GM23338 (cell line): Measurements from ENCODE around the gene LTBP2. TPM values are rescaled to one million over a fixed set of nuclear protein-coding genes. Genes with fewer than 3 reads are reported as not detected.

ENCODE experiments used
- ATAC-seq: fragments of 200-7000 bp; cut with Tn5 transposase; 3 replicates; pipeline ENCODE4 v1.9.1; 2020
- DNase-seq: peaks from one replicate; pipeline ENCODE4 v3.0.0-alpha.2; 2015; ENCODE audit warnings: low spot score
- H2AFZ ChIP-seq: fragments of 200-600 bp; sonication (generic); 2 replicates; pipeline ENCODE4 v1.8.0; 2016; ENCODE audit warnings: antibody characterized with exemption, mild to moderate bottlenecking, moderate library complexity
- H3F3A ChIP-seq: fragments of 200-600 bp; sonication (generic); replicated peaks from 2 replicates; pipeline ENCODE4 v1.8.0; 2017; ENCODE audit warnings: antibody characterized with exemption, mixed run types, low read depth
- H3K27ac ChIP-seq: fragments of 200-600 bp; sonication (generic); 2 replicates; pipeline ENCODE4 v1.6.1; 2016; ENCODE audit warnings: low read depth
- H3K27me3 ChIP-seq: fragments of 200-600 bp; sonication (generic); 2 replicates; pipeline ENCODE4 v1.8.0; 2016; ENCODE audit warnings: mild to moderate bottlenecking, mixed run types, moderate library complexity; ENCODE audit not compliant: insufficient read depth
- H3K36me3 ChIP-seq: fragments of 200-600 bp; sonication (generic); 2 replicates; pipeline ENCODE4 v1.8.0; 2016; ENCODE audit warnings: mild to moderate bottlenecking; ENCODE audit not compliant: insufficient read depth
- H3K4me1 ChIP-seq: fragments of 200-600 bp; sonication (generic); 2 replicates; pipeline ENCODE4 v1.8.0; 2016; ENCODE audit warnings: mild to moderate bottlenecking, moderate library complexity; ENCODE audit not compliant: insufficient read depth
- H3K4me2 ChIP-seq: fragments of 200-600 bp; sonication (generic); 2 replicates; pipeline ENCODE4 v1.7.1; 2017; ENCODE audit warnings: mixed run types
- H3K4me3 ChIP-seq: fragments of 200-600 bp; sonication (generic); 2 replicates; pipeline ENCODE4 v1.6.1; 2016; ENCODE audit warnings: mixed run types
- H3K79me2 ChIP-seq: fragments of 200-600 bp; sonication (generic); replicated peaks from 2 replicates; pipeline ENCODE4 v1.8.0; 2017; ENCODE audit warnings: mild to moderate bottlenecking; ENCODE audit not compliant: insufficient read depth
- H3K9me2 ChIP-seq: fragments of 200-600 bp; sonication (generic); 2 replicates; pipeline ENCODE4 v1.8.0; 2017; ENCODE audit not compliant: insufficient read depth
- H4K20me1 ChIP-seq: fragments of 200-600 bp; sonication (generic); replicated peaks from 2 replicates; pipeline ENCODE4 v1.8.0; 2017; ENCODE audit warnings: mild to moderate bottlenecking; ENCODE audit not compliant: insufficient read depth
- H3K27ac Mint-ChIP-seq: 2 replicates; pipeline ENCODE4 v1.8.0; 2020; ENCODE audit warnings: inconsistent platforms, mild to moderate bottlenecking, moderate library complexity, mixed read lengths
- H3K27me3 Mint-ChIP-seq: 3 replicates; pipeline ENCODE4 v1.8.0; 2022; ENCODE audit warnings: low read depth, mild to moderate bottlenecking, moderate library complexity, mixed read lengths, inconsistent platforms; ENCODE audit not compliant: insufficient read depth, poor library complexity
- H3K36me3 Mint-ChIP-seq: 3 replicates; pipeline ENCODE4 v1.8.0; 2021; ENCODE audit warnings: low read depth, mild to moderate bottlenecking, inconsistent platforms, moderate library complexity, mixed read lengths
- H3K4me1 Mint-ChIP-seq: 3 replicates; pipeline ENCODE4 v1.8.0; 2020; ENCODE audit warnings: mild to moderate bottlenecking, inconsistent platforms, mixed read lengths
- H3K4me3 Mint-ChIP-seq: 3 replicates; pipeline ENCODE4 v1.8.0; 2021; ENCODE audit warnings: moderate library complexity, mild to moderate bottlenecking, inconsistent platforms, mixed read lengths
- H3K9me3 Mint-ChIP-seq: 3 replicates; pipeline ENCODE4 v1.8.0; 2020; ENCODE audit warnings: moderate library complexity, mild to moderate bottlenecking, inconsistent platforms, mixed read lengths
- CREB1 ChIP-seq: fragments of 250-450 bp; sonication (Bioruptor Pico); IDR thresholded peaks from 2 replicates; pipeline ENCODE4 v1.5.0; 2020; ENCODE audit warnings: low read depth, mild to moderate bottlenecking, moderate library complexity
- CTCF ChIP-seq, 2 experiments: fragments of 200-600 bp in 1 of 2; sonication (generic) in 1 of 2; conservative IDR thresholded peaks; 2 replicates each; pipeline versions ENCODE4 v1.5.1 to v1.6.1; 2016 to 2017; ENCODE audit warnings: antibody characterized with exemption in 2 of 2, low read depth in 2 of 2, mild to moderate bottlenecking in 2 of 2, moderate library complexity in 1 of 2
- ETS1 ChIP-seq: IDR thresholded peaks from 2 replicates; pipeline ENCODE4 v1.6.1; 2016; ENCODE audit warnings: antibody characterized with exemption
- NANOG ChIP-seq: IDR thresholded peaks from 2 replicates; pipeline ENCODE4 v1.6.1; 2016; ENCODE audit warnings: antibody characterized with exemption, borderline replicate concordance
- REST ChIP-seq: IDR thresholded peaks from one replicate; pipeline ENCODE4 v1.6.1; 2018; ENCODE audit warnings: antibody characterized with exemption; ENCODE audit not compliant: unreplicated experiment
- STAT1 ChIP-seq: IDR thresholded peaks from one replicate; pipeline ENCODE4 v1.6.1; 2016; ENCODE audit warnings: antibody characterized with exemption; ENCODE audit not compliant: unreplicated experiment
- ZNF114 ChIP-seq: fragments of 250-450 bp; sonication (Bioruptor Pico); IDR thresholded peaks from 2 replicates; pipeline ENCODE4 v1.5.0; 2020; ENCODE audit warnings: mild to moderate bottlenecking, moderate library complexity
- polyA plus RNA-seq: library from polyadenylated mRNA; unstranded; fragments of >200 nt; fragmentation: Nextera tagmentation; extraction: Ambion mirVana; gene quantifications from 2 replicates; pipeline ENCODE4 v1.2.1, GENCODE V29; 2016
- total RNA-seq: library from RNA; depleted of rRNA; stranded (reverse); fragments of >200 nt; shearing (Covaris generic); gene quantifications from 2 replicates; pipeline ENCODE4 v1.2.3, GENCODE V29; 2014
- TF ChIP-seq, protein P1 (sequence below): fragments of 250-450 bp; sonication (Bioruptor Pico); IDR thresholded peaks from 2 replicates; pipeline ENCODE4 v1.5.0; 2020; ENCODE audit warnings: mild to moderate bottlenecking, moderate library complexity

LTBP2 gene
- total and polyA plus RNA-seq, 2 experiments from 2014 or later: 0.27 to 0.49 TPM

DNA sequence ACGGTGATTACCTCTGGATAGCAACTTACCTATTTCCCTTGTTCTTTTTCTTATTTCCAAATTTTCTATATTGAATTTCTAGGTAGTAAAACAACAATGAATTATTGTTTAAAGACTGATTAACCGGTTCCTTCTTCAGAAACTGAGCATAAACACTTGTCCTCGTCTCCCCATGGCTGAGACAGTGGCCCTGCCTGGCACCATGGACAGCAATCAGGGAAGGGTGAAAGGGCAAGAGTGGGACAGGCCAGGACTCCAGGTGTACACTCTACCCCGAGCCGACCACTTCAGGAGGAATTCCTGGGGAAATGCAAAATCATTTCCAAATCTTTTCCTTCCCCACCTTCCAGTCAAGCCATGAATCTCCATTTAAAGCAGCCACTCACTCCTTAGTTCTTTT lies 48.8 kb upstream of the LTBP2 start:
- H3K27ac ChIP-seq: no peak overlapping the region
- no peaks in the 10 kb centered on the region for H3K4me1 ChIP-seq
- peaks cover 5% of the 10 kb centered on the region for H3K27me3 Mint-ChIP-seq
- H3K4me2 ChIP-seq: no peak overlapping the region
- H3K4me3 Mint-ChIP-seq: no peak overlapping the region
- no peak overlapping the region for H2AFZ ChIP-seq
- no peaks in the 10 kb centered on the region for H3K9me3 Mint-ChIP-seq
- H3K36me3 Mint-ChIP-seq: peaks cover 31% of the 10 kb centered on the region
- no peaks in the 10 kb centered on the region for H3K9me2 ChIP-seq
- DNase-seq (no peak), ATAC-seq (no peak)
- H4K20me1 ChIP-seq: no peaks in the 10 kb centered on the region; the same call in 1 of the 2 replicates
- H3F3A ChIP-seq: no peaks in the 10 kb centered on the region
- no peaks in the 10 kb centered on the region for H3K27me3 ChIP-seq
- H3K4me3 ChIP-seq: no peak overlapping the region
- peaks cover 8% of the 10 kb centered on the region; the same call in 1 of the 2 replicates for H3K36me3 ChIP-seq
- TF ChIP-seq STAT1: no peak
- peak; percentile 62 for TF ChIP-seq REST
- no peaks in the 10 kb centered on the region for H3K79me2 ChIP-seq
- H3K27ac Mint-ChIP-seq: no peak overlapping the region
- no peaks in the 10 kb centered on the region; the same call in 2 of the 3 replicates for H3K4me1 Mint-ChIP-seq

DNA sequence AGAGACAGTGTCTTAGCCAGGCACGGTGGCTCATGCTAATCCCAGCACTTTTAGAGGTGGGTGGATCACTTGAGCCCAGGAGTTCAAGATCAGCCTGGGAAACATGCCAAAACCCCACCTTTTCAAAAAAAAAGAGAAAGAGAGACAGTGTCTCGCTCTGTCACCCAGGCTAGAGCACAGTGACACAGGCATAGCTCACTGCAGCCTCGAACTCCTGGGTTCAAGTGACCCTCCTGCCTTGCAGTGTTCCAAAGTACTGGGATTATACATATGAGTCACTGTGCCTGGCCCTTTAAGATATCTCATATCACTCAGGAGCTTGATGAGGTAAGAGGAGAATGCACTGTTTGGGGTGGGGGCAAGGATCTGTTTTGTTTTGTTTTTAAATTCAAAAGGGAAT lies 48.1 kb upstream of the LTBP2 start:
- Mint-ChIP-seq H3K9me3 (no peaks in the 10 kb centered on the region), H3K4me3 (no peak overlapping the region), H3K27ac (no peak overlapping the region), H3K27me3 (peaks cover 5% of the 10 kb centered on the region), H3K4me1 (no peaks in the 10 kb centered on the region; the same call in 2 of the 3 replicates), H3K36me3 (peaks cover 31% of the 10 kb centered on the region)
- Histone ChIP-seq H3K36me3 (peaks cover 8% of the 10 kb centered on the region; the same call in 1 of the 2 replicates), H3K4me1 (no peaks in the 10 kb centered on the region), H4K20me1 (no peaks in the 10 kb centered on the region; the same call in 1 of the 2 replicates), H3K79me2 (no peaks in the 10 kb centered on the region), H3K4me3 (no peak overlapping the region), H2AFZ (no peak overlapping the region), H3K4me2 (no peak overlapping the region), H3K9me2 (no peaks in the 10 kb centered on the region), H3K27ac (no peak overlapping the region), H3K27me3 (no peaks in the 10 kb centered on the region), H3F3A (no peaks in the 10 kb centered on the region)
- ATAC-seq (no peak), DNase-seq (no peak)
- TF ChIP-seq ETS1: no peak
- TF ChIP-seq, protein P1, sequence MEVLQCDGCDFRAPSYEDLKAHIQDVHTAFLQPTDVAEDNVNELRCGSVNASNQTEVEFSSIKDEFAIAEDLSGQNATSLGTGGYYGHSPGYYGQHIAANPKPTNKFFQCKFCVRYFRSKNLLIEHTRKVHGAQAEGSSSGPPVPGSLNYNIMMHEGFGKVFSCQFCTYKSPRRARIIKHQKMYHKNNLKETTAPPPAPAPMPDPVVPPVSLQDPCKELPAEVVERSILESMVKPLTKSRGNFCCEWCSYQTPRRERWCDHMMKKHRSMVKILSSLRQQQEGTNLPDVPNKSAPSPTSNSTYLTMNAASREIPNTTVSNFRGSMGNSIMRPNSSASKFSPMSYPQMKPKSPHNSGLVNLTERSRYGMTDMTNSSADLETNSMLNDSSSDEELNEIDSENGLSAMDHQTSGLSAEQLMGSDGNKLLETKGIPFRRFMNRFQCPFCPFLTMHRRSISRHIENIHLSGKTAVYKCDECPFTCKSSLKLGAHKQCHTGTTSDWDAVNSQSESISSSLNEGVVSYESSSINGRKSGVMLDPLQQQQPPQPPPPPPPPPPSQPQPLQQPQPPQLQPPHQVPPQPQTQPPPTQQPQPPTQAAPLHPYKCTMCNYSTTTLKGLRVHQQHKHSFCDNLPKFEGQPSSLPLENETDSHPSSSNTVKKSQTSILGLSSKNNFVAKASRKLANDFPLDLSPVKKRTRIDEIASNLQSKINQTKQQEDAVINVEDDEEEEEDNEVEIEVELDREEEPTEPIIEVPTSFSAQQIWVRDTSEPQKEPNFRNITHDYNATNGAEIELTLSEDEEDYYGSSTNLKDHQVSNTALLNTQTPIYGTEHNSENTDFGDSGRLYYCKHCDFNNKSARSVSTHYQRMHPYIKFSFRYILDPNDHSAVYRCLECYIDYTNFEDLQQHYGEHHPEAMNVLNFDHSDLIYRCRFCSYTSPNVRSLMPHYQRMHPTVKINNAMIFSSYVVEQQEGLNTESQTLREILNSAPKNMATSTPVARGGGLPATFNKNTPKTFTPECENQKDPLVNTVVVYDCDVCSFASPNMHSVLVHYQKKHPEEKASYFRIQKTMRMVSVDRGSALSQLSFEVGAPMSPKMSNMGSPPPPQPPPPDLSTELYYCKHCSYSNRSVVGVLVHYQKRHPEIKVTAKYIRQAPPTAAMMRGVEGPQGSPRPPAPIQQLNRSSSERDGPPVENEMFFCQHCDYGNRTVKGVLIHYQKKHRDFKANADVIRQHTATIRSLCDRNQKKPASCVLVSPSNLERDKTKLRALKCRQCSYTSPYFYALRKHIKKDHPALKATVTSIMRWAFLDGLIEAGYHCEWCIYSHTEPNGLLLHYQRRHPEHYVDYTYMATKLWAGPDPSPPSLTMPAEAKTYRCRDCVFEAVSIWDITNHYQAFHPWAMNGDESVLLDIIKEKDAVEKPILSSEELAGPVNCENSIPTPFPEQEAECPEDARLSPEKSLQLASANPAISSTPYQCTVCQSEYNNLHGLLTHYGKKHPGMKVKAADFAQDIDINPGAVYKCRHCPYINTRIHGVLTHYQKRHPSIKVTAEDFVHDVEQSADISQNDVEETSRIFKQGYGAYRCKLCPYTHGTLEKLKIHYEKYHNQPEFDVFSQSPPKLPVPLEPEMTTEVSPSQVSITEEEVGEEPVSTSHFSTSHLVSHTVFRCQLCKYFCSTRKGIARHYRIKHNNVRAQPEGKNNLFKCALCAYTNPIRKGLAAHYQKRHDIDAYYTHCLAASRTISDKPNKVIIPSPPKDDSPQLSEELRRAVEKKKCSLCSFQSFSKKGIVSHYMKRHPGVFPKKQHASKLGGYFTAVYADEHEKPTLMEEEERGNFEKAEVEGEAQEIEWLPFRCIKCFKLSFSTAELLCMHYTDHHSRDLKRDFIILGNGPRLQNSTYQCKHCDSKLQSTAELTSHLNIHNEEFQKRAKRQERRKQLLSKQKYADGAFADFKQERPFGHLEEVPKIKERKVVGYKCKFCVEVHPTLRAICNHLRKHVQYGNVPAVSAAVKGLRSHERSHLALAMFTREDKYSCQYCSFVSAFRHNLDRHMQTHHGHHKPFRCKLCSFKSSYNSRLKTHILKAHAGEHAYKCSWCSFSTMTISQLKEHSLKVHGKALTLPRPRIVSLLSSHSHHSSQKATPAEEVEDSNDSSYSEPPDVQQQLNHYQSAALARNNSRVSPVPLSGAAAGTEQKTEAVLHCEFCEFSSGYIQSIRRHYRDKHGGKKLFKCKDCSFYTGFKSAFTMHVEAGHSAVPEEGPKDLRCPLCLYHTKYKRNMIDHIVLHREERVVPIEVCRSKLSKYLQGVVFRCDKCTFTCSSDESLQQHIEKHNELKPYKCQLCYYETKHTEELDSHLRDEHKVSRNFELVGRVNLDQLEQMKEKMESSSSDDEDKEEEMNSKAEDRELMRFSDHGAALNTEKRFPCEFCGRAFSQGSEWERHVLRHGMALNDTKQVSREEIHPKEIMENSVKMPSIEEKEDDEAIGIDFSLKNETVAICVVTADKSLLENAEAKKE (CRISPR knock-in tag): no peak
- TF ChIP-seq NANOG: no peak
- TF ChIP-seq ZNF114: no peak
- no peak for TF ChIP-seq CREB1 (CRISPR knock-in tag)
- TF ChIP-seq CTCF (conservative IDR thresholded peaks at IDR 0.05; ENCODE audit: low read depth in 2 of 2): no peak
